PC-9 (cell line): ENCODE data around the gene GPR142. TPM values are rescaled to one million over a fixed set of nuclear protein-coding genes. Genes with fewer than 3 reads are reported as not detected.

Experiments used
- BruUV-seq: library from RNA; stranded (reverse); fragments of 400-500 nt; replicated peaks from 2 replicates; lab custom pipeline; 2021; lab: Mats Ljungman, UMichigan
- CTCF ChIA-PET: fragments of 300-600 bp; sonication (Branson Sonifier 250); formaldehyde crosslinking; loops from one replicate; lab custom pipeline; 2022; ENCODE audit warnings: antibody characterized with exemption; lab: Charles Lee
- POLR2A ChIA-PET: fragments of 300-600 bp; sonication (Branson Sonifier 250); formaldehyde crosslinking; loops from one replicate; lab custom pipeline; 2022; ENCODE audit warnings: antibody characterized with exemption; ENCODE audit not compliant: unreplicated experiment; lab: Charles Lee
- DNase-seq, 2 experiments: peaks; one replicate each; pipeline versions ENCODE4 v3.0.0 to v3.0.0-alpha.2; 2015 to 2022; ENCODE audit warnings: mixed read lengths in 1 of 2
- H2AFZ ChIP-seq: fragments of 200-600 bp; sonication (generic); 2 replicates; pipeline ENCODE4 v1.8.1; 2017; ENCODE audit warnings: antibody characterized with exemption
- H3F3A ChIP-seq: fragments of 200-600 bp; sonication (generic); 2 replicates; pipeline ENCODE4 v1.8.1; 2017; ENCODE audit warnings: antibody characterized with exemption, mild to moderate bottlenecking, low read depth; ENCODE audit not compliant: insufficient read depth
- H3K27ac ChIP-seq: fragments of 200-600 bp; sonication (generic); 2 replicates; pipeline ENCODE4 v1.6.1; 2016; ENCODE audit warnings: mixed run types
- H3K27me3 ChIP-seq: fragments of 200-600 bp; sonication (generic); 2 replicates; pipeline ENCODE4 v1.6.1; 2016; ENCODE audit warnings: low read depth, mixed run types; ENCODE audit not compliant: insufficient read depth
- H3K36me3 ChIP-seq: fragments of 200-600 bp; sonication (generic); 2 replicates; pipeline ENCODE4 v1.6.1; 2016; ENCODE audit warnings: low read depth, mixed run types
- H3K4me1 ChIP-seq: fragments of 200-600 bp; sonication (generic); replicated peaks from 2 replicates; pipeline ENCODE4 v1.6.1; 2016; ENCODE audit warnings: mixed run types; ENCODE audit not compliant: insufficient read depth
- H3K4me2 ChIP-seq: fragments of 200-600 bp; sonication (generic); 2 replicates; pipeline ENCODE4 v1.6.1; 2017; ENCODE audit warnings: mixed run types
- H3K4me3 ChIP-seq: fragments of 200-600 bp; sonication (generic); 2 replicates; pipeline ENCODE4 v1.6.1; 2016; ENCODE audit warnings: mixed run types
- H3K79me2 ChIP-seq: fragments of 200-600 bp; sonication (generic); 2 replicates; pipeline ENCODE4 v1.6.1; 2017; ENCODE audit warnings: low read depth, mixed run types
- H3K9me2 ChIP-seq: fragments of 200-600 bp; sonication (generic); 2 replicates; pipeline ENCODE4 v1.8.1; 2017; ENCODE audit warnings: mild to moderate bottlenecking; ENCODE audit not compliant: insufficient read depth
- H3K9me3 ChIP-seq: fragments of 200-600 bp; sonication (generic); 2 replicates; pipeline ENCODE4 v1.8.1; 2016; ENCODE audit warnings: low read depth; ENCODE audit not compliant: insufficient read depth
- H4K20me1 ChIP-seq: fragments of 200-600 bp; sonication (generic); 2 replicates; pipeline ENCODE4 v1.8.1; 2017; ENCODE audit not compliant: insufficient read depth
- CTCF ChIP-seq: fragments of 200-600 bp; sonication (generic); conservative IDR thresholded peaks from 2 replicates; pipeline ENCODE4 v1.6.1; 2017; ENCODE audit warnings: mixed run types, antibody characterized with exemption, mild to moderate bottlenecking, moderate library complexity
- intact Hi-C: fragments of 100-400 bp; cut with micrococcal nuclease; formaldehyde crosslinking; loops from one replicate; pipeline ENCODE4 v1.10.0; 2022; ENCODE audit not compliant: unreplicated experiment
- total RNA-seq: library from RNA; stranded (reverse); gene quantifications from 2 replicates; pipeline ENCODE4 v1.2.3, GENCODE V29; 2021

Gene GPR142
- total RNA-seq, 1 experiment from 2014 or later = not detected

- H2AFZ ChIP-seq = no peak overlapping the region
- TF ChIP-seq CTCF = no peak
- H3K27ac ChIP-seq = no peak overlapping the region
- DNase-seq = no peak
- no peaks in the 10 kb centered on the region for H3K9me2 ChIP-seq
- no peaks in the 10 kb centered on the region for H3K36me3 ChIP-seq
- H3K4me1 ChIP-seq = peaks cover 13% of the 10 kb centered on the region
- intact Hi-C loops = no loop called here
- no peaks in the 10 kb centered on the region for H3K9me3 ChIP-seq
- CTCF ChIA-PET = no interaction called here
- H3K4me3 ChIP-seq = no peak overlapping the region
- no TSS peak for BruUV-seq
- no peaks in the 10 kb centered on the region for H4K20me1 ChIP-seq
- peaks cover 9% of the 10 kb centered on the region; the same call in 1 of the 2 replicates for H3F3A ChIP-seq
- H3K79me2 ChIP-seq = no peaks in the 10 kb centered on the region
- no peak overlapping the region for H3K4me2 ChIP-seq
- no peaks in the 10 kb centered on the region for H3K27me3 ChIP-seq
- POLR2A ChIA-PET = no interaction called here
Observed at GRCh38 chr17:74419928-74420411, 52.7 kb downstream of the GPR142 start.

Other genes starting within 250 kb of the GPR142 start
- 761 and 961 TPM in 2 replicates for gene RPL38, start 163.8 kb upstream of the GPR142 start, total RNA-seq
- 1.5 and 2.9 TPM in 2 replicates for gene TTYH2, start 153.9 kb upstream of the GPR142 start, total RNA-seq
- gene DNAI2, start 93.3 kb upstream of the GPR142 start, total RNA-seq = not detected in 2 replicates
- gene KIF19, start 41.3 kb upstream of the GPR142 start, total RNA-seq = not detected in 2 replicates
- not detected in 2 replicates for gene BTBD17, start 5.6 kb upstream of the GPR142 start, total RNA-seq
- 27.9 and 32.4 TPM in 2 replicates for gene GPRC5C, start 64.6 kb downstream of the GPR142 start, total RNA-seq
- gene CD300A, start 99.1 kb downstream of the GPR142 start, total RNA-seq = not detected in 2 replicates
- gene CD300LB, start 164.0 kb downstream of the GPR142 start, total RNA-seq = not detected in 2 replicates
- not detected in 2 replicates for gene CD300C, start 178.6 kb downstream of the GPR142 start, total RNA-seq
- not detected in 2 replicates for gene CD300H, start 200.0 kb downstream of the GPR142 start, total RNA-seq
- gene CD300LD, start 224.8 kb downstream of the GPR142 start, total RNA-seq = not detected in 2 replicates